ENCODE measurements around the gene UGGT1. TPM values are rescaled to one million over a fixed set of nuclear protein-coding genes. Genes with fewer than 3 reads are reported as not detected.
A peak's percentile ranks its signal among the peaks of the same experiment; 100 is the strongest.

The UGGT1 gene
- total RNA-seq, 1 donor from 2014 or later, result 68.0 TPM

DNA sequence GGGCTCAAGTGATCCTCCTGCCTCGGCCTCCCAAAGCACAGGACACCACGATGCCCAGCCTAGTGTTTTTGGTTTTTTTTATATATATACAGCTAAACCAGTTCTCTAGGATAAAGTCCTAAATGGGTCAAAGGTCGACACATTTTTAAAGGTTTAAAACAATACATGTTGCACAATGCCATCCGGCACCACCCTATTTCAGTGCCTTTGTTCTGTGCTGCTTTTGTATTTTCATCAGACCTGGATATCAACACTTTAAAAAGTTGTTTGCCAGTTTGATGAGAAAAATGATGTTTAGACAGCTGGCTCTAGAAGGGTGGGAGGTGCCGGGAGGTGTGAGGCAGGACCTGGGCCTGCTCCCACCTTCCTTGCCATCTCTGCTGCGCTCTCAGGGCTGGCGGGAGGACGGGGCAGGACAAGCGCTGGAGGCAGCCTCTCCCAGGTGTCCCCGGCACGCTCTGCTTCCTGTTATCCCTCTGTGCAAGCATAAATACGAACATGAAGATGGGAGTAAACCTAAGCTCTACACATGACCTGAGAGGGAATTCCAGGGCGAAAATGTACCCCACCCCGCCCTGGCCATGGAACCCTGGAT lies 124.0 kb downstream of the UGGT1 start:
- no peak overlapping the region for H2AFZ ChIP-seq (ENCODE audit: low read depth, low read length)
- H3K27ac ChIP-seq (ENCODE audit: low read depth, low read length), result no peak overlapping the region
- H3K9me3 ChIP-seq (ENCODE audit: insufficient read depth, low read depth, low read length), result no peaks in the 10 kb centered on the region
- no peaks in the 10 kb centered on the region for H3K27me3 ChIP-seq (ENCODE audit: insufficient read depth, low read length)
- Mint-ChIP-seq H3K4me3 (ENCODE audit: unreplicated experiment) (no peak overlapping the region), H3K9me3 (ENCODE audit: unreplicated experiment) (peaks cover 6% of the 10 kb centered on the region), H3K4me1 (ENCODE audit: low read depth, unreplicated experiment) (no peaks in the 10 kb centered on the region), H3K27me3 (ENCODE audit: low read depth, unreplicated experiment) (peaks cover 2% of the 10 kb centered on the region), H3K27ac (ENCODE audit: unreplicated experiment) (no peak overlapping the region), H3K36me3 (ENCODE audit: low read depth, unreplicated experiment) (no peaks in the 10 kb centered on the region)
- no peak overlapping the region for H3K9ac ChIP-seq (ENCODE audit: low read length)
- H3K4me2 ChIP-seq (ENCODE audit: low read length), result no peak overlapping the region
- DNase-seq (ENCODE audit: low read depth) (no peak), FAIRE-seq (no peak)
- H3K79me2 ChIP-seq (ENCODE audit: insufficient read depth, low read length), result no peaks in the 10 kb centered on the region
- H3K36me3 ChIP-seq (ENCODE audit: insufficient read depth, low read length), result no peaks in the 10 kb centered on the region
- TF ChIP-seq, protein P1, sequence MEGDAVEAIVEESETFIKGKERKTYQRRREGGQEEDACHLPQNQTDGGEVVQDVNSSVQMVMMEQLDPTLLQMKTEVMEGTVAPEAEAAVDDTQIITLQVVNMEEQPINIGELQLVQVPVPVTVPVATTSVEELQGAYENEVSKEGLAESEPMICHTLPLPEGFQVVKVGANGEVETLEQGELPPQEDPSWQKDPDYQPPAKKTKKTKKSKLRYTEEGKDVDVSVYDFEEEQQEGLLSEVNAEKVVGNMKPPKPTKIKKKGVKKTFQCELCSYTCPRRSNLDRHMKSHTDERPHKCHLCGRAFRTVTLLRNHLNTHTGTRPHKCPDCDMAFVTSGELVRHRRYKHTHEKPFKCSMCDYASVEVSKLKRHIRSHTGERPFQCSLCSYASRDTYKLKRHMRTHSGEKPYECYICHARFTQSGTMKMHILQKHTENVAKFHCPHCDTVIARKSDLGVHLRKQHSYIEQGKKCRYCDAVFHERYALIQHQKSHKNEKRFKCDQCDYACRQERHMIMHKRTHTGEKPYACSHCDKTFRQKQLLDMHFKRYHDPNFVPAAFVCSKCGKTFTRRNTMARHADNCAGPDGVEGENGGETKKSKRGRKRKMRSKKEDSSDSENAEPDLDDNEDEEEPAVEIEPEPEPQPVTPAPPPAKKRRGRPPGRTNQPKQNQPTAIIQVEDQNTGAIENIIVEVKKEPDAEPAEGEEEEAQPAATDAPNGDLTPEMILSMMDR (IDR thresholded peaks at IDR 0.05; ENCODE audit: insufficient read depth, low read depth, low read length), result no peak
- no peak for TF ChIP-seq EZH2 (IDR thresholded peaks at IDR 0.05; ENCODE audit: insufficient read depth, low read length)
- no peaks in the 10 kb centered on the region for H4K20me1 ChIP-seq (ENCODE audit: insufficient read depth, low read length)
- H3K4me3 ChIP-seq (ENCODE audit: insufficient read depth, low read depth, low read length), result no peak overlapping the region
- no peaks in the 10 kb centered on the region for H3K4me1 ChIP-seq (ENCODE audit: insufficient read depth, low read length)

DNA sequence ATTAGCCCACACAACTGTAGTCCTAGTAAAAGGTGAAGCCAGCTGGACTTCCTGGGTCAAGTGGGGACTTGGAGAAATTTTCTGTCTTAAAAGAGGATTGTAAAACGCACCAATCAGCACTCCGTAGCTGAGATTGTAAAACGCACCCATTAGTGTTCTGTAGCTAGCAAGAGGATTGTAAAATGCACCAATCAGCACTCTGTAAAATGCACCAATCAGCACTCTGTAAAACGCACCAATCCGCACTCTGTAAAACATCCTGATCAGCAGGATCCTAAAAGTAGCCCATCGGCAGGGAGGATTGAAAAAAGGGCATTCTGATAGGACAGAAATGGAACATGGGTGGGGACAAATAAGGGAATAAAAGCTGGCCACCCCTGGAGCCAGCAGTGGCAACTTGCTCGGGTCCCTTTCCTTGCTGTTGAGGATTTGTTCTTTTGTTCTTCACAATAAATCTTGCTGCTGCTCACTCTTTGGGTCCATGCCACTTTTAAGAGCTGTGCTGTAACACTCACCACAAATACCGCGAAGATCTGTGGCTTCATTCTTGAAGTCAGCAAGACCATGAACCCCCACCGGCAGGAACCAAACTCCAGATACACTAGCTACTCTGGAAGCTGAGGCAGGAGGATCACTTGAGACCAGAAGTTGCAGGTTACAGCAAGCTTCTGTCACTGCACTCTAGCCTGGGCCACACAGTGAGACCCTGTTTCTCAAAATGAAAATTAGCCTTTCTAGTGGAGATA lies 125.1 kb downstream of the UGGT1 start:
- no peak overlapping the region for H3K27ac ChIP-seq (ENCODE audit: low read depth, low read length)
- no peaks in the 10 kb centered on the region for H3K4me1 Mint-ChIP-seq (ENCODE audit: low read depth, unreplicated experiment)
- no peaks in the 10 kb centered on the region for H3K79me2 ChIP-seq (ENCODE audit: insufficient read depth, low read length)
- no peaks in the 10 kb centered on the region for H3K9me3 ChIP-seq (ENCODE audit: insufficient read depth, low read depth, low read length)
- TF ChIP-seq, protein P1 (IDR thresholded peaks at IDR 0.05; ENCODE audit: insufficient read depth, low read depth, low read length), result no peak
- TF ChIP-seq EZH2 (IDR thresholded peaks at IDR 0.05; ENCODE audit: insufficient read depth, low read length), result no peak
- H2AFZ ChIP-seq (ENCODE audit: low read depth, low read length), result no peak overlapping the region
- no peaks in the 10 kb centered on the region for H4K20me1 ChIP-seq (ENCODE audit: insufficient read depth, low read length)
- no peaks in the 10 kb centered on the region for H3K36me3 ChIP-seq (ENCODE audit: insufficient read depth, low read length)
- H3K27me3 ChIP-seq (ENCODE audit: insufficient read depth, low read length), result no peaks in the 10 kb centered on the region
- H3K4me3 ChIP-seq (ENCODE audit: insufficient read depth, low read depth, low read length), result no peak overlapping the region
- peak; percentile 47 for DNase-seq (ENCODE audit: low read depth)
- peaks cover 2% of the 10 kb centered on the region for H3K27me3 Mint-ChIP-seq (ENCODE audit: low read depth, unreplicated experiment)
- FAIRE-seq, result no peak
- H3K4me2 ChIP-seq (ENCODE audit: low read length), result no peak overlapping the region
- no peak overlapping the region for H3K9ac ChIP-seq (ENCODE audit: low read length)
- no peaks in the 10 kb centered on the region for H3K36me3 Mint-ChIP-seq (ENCODE audit: low read depth, unreplicated experiment)
- H3K4me1 ChIP-seq (ENCODE audit: insufficient read depth, low read length), result no peaks in the 10 kb centered on the region
- no peak overlapping the region for H3K27ac Mint-ChIP-seq (ENCODE audit: unreplicated experiment)
- H3K4me3 Mint-ChIP-seq (ENCODE audit: unreplicated experiment), result no peak overlapping the region
- H3K9me3 Mint-ChIP-seq (ENCODE audit: unreplicated experiment), result peaks cover 2% of the 10 kb centered on the region

DNA sequence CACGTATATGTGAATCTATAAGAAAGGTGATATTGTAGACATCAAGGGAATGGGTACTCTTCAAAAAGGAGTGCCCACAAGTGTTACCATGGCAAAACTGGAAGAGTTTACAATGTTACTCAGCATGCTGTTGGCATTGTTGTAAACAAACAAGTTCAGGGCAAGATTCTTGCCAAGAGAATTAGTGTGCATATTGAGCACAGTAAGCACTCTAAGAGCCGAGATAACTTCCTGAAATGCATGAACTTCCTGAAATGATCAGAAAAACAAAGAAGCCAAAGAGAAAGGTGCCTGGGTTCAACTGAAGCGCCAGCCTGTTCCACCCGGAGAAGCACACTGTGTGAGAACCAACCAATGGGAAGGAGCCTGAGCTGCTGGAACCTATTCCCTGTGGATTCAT lies 126.7 kb downstream of the UGGT1 start:
- Histone ChIP-seq H3K36me3 (ENCODE audit: insufficient read depth, low read length) (no peaks in the 10 kb centered on the region), H3K4me2 (ENCODE audit: low read length) (no peak overlapping the region), H2AFZ (ENCODE audit: low read depth, low read length) (no peak overlapping the region), H3K4me1 (ENCODE audit: insufficient read depth, low read length) (no peaks in the 10 kb centered on the region), H3K4me3 (ENCODE audit: insufficient read depth, low read depth, low read length) (no peak overlapping the region), H4K20me1 (ENCODE audit: insufficient read depth, low read length) (no peaks in the 10 kb centered on the region), H3K9me3 (ENCODE audit: insufficient read depth, low read depth, low read length) (no peaks in the 10 kb centered on the region), H3K27me3 (ENCODE audit: insufficient read depth, low read length) (no peaks in the 10 kb centered on the region), H3K27ac (ENCODE audit: low read depth, low read length) (no peak overlapping the region), H3K79me2 (ENCODE audit: insufficient read depth, low read length) (no peaks in the 10 kb centered on the region), H3K9ac (ENCODE audit: low read length) (no peak overlapping the region)
- Mint-ChIP-seq H3K9me3 (ENCODE audit: unreplicated experiment) (peaks cover 2% of the 10 kb centered on the region), H3K4me1 (ENCODE audit: low read depth, unreplicated experiment) (no peaks in the 10 kb centered on the region), H3K27me3 (ENCODE audit: low read depth, unreplicated experiment) (peaks cover 5% of the 10 kb centered on the region), H3K36me3 (ENCODE audit: low read depth, unreplicated experiment) (no peaks in the 10 kb centered on the region), H3K27ac (ENCODE audit: unreplicated experiment) (no peak overlapping the region), H3K4me3 (ENCODE audit: unreplicated experiment) (no peak overlapping the region)
- FAIRE-seq (no peak), DNase-seq (ENCODE audit: low read depth) (no peak)
- TF ChIP-seq, protein P1 (IDR thresholded peaks at IDR 0.05; ENCODE audit: insufficient read depth, low read depth, low read length), result no peak
- TF ChIP-seq EZH2 (IDR thresholded peaks at IDR 0.05; ENCODE audit: insufficient read depth, low read length), result no peak
